Aorta (tissue), 5 donors: Measurements from ENCODE around the gene KRT40. TPM values are rescaled to one million over a fixed set of nuclear protein-coding genes. Genes with fewer than 3 reads are reported as not detected.

Experiments
- ATAC-seq: fragments of 200-7000 bp; cut with Tn5 transposase; one replicate; pipeline ENCODE4 v1.9.1; 2022; ENCODE audit warnings: moderate library complexity; ENCODE audit not compliant: low FRiP score
- DNase-seq, 2 donors: peaks; one replicate each; pipeline ENCODE4 v3.0.0-alpha.2; 2020
- H3K27ac ChIP-seq, 2 donors: one replicate each; pipeline ENCODE4 v1.5.1; 2013; ENCODE audit warnings: low read length in 2 of 2, mild to moderate bottlenecking in 2 of 2, moderate library complexity in 2 of 2, control low read depth in 1 of 2, inconsistent platforms in 1 of 2, low read depth in 1 of 2
- H3K27me3 ChIP-seq, 2 donors: one replicate each; pipeline ENCODE4 v1.6.1; 2013; ENCODE audit warnings: control low read depth in 1 of 2, low read length in 1 of 2, mild to moderate bottlenecking in 1 of 2, moderate library complexity in 1 of 2; ENCODE audit not compliant: insufficient read depth in 2 of 2, control insufficient read depth in 1 of 2
- H3K36me3 ChIP-seq, 2 donors: one replicate each; pipeline ENCODE4 v1.6.1; 2013; ENCODE audit warnings: control low read depth in 1 of 2, low read length in 1 of 2, mild to moderate bottlenecking in 1 of 2; ENCODE audit not compliant: insufficient read depth in 2 of 2, control insufficient read depth in 1 of 2
- H3K4me1 ChIP-seq, 2 donors: one replicate each; pipeline ENCODE4 v1.6.1; 2013; ENCODE audit warnings: low read length in 2 of 2, control low read depth in 1 of 2, mild to moderate bottlenecking in 1 of 2, moderate library complexity in 1 of 2; ENCODE audit not compliant: insufficient read depth in 2 of 2, control insufficient read depth in 1 of 2
- H3K4me3 ChIP-seq, 2 donors: one replicate each; pipeline ENCODE4 v1.5.1; 2013; ENCODE audit warnings: low read length in 2 of 2, control low read depth in 1 of 2, mild to moderate bottlenecking in 1 of 2
- H3K9me3 ChIP-seq: one replicate; pipeline ENCODE4 v1.6.1; 2013; ENCODE audit warnings: mild to moderate bottlenecking, low read length; ENCODE audit not compliant: control insufficient read depth
- WGBS, 2 donors: extraction: QIAGEN DNeasy Blood & Tissue Kit; methylation state at CpG; one replicate each; pipeline ENCODE4 v1.1.7; 2013; 5-methylcytosine and 5-hydroxymethylcytosine counted together
- intact Hi-C, 2 donors: fragments of 100-400 bp; cut with DNase I; formaldehyde crosslinking; loops; one replicate each; pipeline versions ENCODE4 v1.14.2 to v1.15.0; 2022
- long read RNA-seq, 2 donors: library from polyadenylated mRNA; unstranded; transcript quantifications; one replicate each; pipeline ENCODE4 v2.0.0, GENCODE V29; 2020 to 2021
- polyA plus RNA-seq, 2 donors: library from polyadenylated mRNA; stranded (reverse); fragments of 200-250 nt; gene quantifications; one replicate each; pipeline ENCODE4 v1.2.3, GENCODE V29; 2013
- total RNA-seq, 2 donors: library from RNA; stranded (reverse); fragmentation: NEBNext Ultra II Directional; extraction: Animal tissue kit (Norgen Biotek cat#: 25700); gene quantifications; one replicate each; pipeline ENCODE4 v1.2.1, GENCODE V29; 2021
- donor health status: healthy with polysubstance abuse.
- donor health status: Bipolar disorder and iron deficiency.
- donor health status: DM: no; HTN: no; CAD: no.
- donor health status: DM: no; HTN: no; CAD: no.
- donor health status: DM: yes; HTN: yes; CAD: no.

The KRT40 gene
- total RNA-seq (not detected), polyA plus RNA-seq (not detected)
- long read RNA-seq, donor 1 = 0 reads
- long read RNA-seq, donor 2 = 0 reads

DNA sequence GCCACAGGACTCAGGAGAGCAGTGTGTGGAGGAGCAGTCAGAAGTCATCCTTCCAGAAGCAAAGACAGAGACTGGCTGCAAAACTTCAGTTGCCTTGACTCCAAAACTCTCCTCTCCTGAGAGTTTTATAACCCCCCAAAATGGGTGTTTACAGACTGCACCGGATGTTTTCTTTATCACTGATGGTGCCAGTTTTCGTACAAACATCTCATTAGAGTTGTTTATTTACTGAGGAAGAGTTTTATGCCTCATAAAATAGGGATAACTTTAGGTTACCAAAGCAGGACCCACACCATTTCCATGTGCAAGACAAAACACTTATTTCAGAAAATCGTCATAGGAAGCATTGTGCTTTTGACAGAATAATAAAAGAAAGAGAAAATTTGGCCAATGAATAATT is at the start of gene KRT40:
Gene KRT40 (minus strand): TSS at position 101 of the 400 bp plus-strand sequence. CDS start 53 bp downstream, at position 48.
- Histone ChIP-seq H3K36me3 (no peaks in the 10 kb centered on the region), H3K27me3 (peaks cover 0 to 2% of the 10 kb centered on the region in 2 donors), H3K27ac (no peak within 1 kb of the TSS), H3K4me1 (no peaks in the 10 kb centered on the region), H3K4me3 (no peak within 1 kb of the TSS), H3K9me3 (no peaks in the 10 kb centered on the region)
- ATAC-seq = no peak
- DNase-seq = no peak
- intact Hi-C loops = no loop called here
- 34 to 36% methylated on average over 3 of the region's 3 CpGs for WGBS, 2 donors

- WGBS, 2 donors = 79 to 83% methylated on average over 12 of the region's 12 CpGs
- no peak for ATAC-seq
- intact Hi-C loops = no loop called here
These were observed 45.6 kb upstream of the KRT40 start, which contains the start of gene KRTAP1-4 for GRCh38 chr17:41029633-41030245. Gene KRTAP1-4 (minus strand): TSS chr17:41030195. CDS start chr17:41030078, 117 bp downstream.

DNA sequence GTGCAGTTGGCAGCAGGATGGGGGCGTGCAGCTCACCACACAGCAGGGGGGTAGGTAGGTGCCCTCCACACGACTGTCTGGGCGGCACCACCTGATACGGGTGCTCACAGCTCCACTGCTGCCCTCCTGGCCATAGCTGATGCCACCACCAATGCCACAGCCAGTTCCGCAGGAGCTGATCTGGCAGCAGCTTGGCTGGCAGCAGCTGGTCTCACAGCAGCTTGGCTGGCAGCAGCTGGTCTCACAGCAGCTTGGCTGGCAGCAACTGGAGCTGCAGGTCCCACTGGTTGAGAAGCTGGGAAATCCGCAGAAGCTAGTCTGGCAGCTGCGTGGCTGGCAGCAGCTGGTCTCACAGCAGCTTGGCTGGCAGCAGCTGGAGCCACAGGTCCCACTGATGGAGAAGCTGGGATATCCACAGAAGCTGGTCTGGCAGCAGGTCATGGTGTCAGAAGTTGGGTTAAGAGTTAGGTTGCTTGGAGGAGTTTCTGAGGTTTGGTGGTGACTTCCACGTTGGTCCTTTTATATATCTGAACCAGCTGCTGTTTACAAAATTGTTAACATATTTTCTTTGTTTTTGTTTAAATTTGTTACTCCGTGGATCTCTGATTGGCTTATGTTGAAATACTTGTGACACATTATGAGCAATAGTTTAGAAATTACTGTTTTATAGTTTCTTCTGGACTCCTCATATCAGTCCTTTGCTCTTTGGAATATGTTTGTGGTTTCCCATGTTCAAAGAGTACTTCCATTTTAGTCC is 42.8 kb upstream of the KRT40 start, which contains the start of gene KRTAP1-5:
Gene KRTAP1-5 (minus strand): TSS at position 494 of the 757 bp plus-strand sequence. CDS start 53 bp downstream, at position 441.
- no peaks in the 10 kb centered on the region for H3K27me3 ChIP-seq
- H3K36me3 ChIP-seq = no peaks in the 10 kb centered on the region
- DNase-seq = no peak
- no peaks in the 10 kb centered on the region for H3K9me3 ChIP-seq
- H3K4me1 ChIP-seq = no peaks in the 10 kb centered on the region
- no peak within 1 kb of the TSS for H3K4me3 ChIP-seq
- no peak for ATAC-seq
- WGBS, 2 donors = 44 to 54% methylated on average over 9 of the region's 9 CpGs
- intact Hi-C loops = no loop called here
- H3K27ac ChIP-seq = no peak within 1 kb of the TSS

More at GRCh38 chr17:41029633-41030245, 45.6 kb upstream of the KRT40 start, which contains the start of gene KRTAP1-4:
- DNase-seq = no peak
- Histone ChIP-seq H3K27me3 (no peaks in the 10 kb centered on the region), H3K9me3 (no peaks in the 10 kb centered on the region), H3K36me3 (no peaks in the 10 kb centered on the region), H3K4me3 (no peak within 1 kb of the TSS), H3K27ac (no peak within 1 kb of the TSS), H3K4me1 (no peaks in the 10 kb centered on the region)

- no peak overlapping the region for H3K4me3 ChIP-seq
- H3K27ac ChIP-seq = no peak overlapping the region
- no peaks in the 10 kb centered on the region for H3K27me3 ChIP-seq
- H3K4me1 ChIP-seq = no peaks in the 10 kb centered on the region
- H3K36me3 ChIP-seq = no peaks in the 10 kb centered on the region
- ATAC-seq = no peak
- DNase-seq = no peak
- H3K9me3 ChIP-seq = no peaks in the 10 kb centered on the region
- 44 to 51% methylated on average over 3 of the region's 3 CpGs for WGBS, 2 donors
- intact Hi-C loops = no loop called here
These were observed 40.6 kb upstream of the KRT40 start for GRCh38 chr17:41024697-41025096.

DNA sequence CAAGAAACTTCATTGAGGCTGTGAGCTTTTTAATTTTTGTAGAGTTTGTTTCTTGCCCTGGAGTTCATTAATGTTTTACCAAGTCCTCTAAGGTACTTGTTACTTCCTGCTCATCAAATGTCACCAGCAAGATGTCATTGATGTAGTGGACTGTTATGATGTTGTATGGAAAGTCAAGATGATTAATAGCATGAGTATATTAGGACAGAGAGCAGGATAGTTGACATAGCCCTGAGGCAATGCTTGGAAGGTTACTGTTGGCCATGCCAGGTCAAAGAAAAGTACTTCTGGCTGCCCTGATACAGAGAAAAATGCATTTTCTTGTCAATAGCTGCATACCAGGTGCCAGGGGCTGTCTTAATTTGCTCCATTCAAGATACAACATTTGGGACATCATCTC is 36.2 kb upstream of the KRT40 start:
- ATAC-seq = no peak
- no peaks in the 10 kb centered on the region for H3K27me3 ChIP-seq
- no peaks in the 10 kb centered on the region for H3K36me3 ChIP-seq
- intact Hi-C loops = no loop called here
- DNase-seq = no peak
- no peak overlapping the region for H3K27ac ChIP-seq
- no peaks in the 10 kb centered on the region for H3K4me1 ChIP-seq
- H3K4me3 ChIP-seq = no peak overlapping the region
- peaks cover 2% of the 10 kb centered on the region for H3K9me3 ChIP-seq

DNA sequence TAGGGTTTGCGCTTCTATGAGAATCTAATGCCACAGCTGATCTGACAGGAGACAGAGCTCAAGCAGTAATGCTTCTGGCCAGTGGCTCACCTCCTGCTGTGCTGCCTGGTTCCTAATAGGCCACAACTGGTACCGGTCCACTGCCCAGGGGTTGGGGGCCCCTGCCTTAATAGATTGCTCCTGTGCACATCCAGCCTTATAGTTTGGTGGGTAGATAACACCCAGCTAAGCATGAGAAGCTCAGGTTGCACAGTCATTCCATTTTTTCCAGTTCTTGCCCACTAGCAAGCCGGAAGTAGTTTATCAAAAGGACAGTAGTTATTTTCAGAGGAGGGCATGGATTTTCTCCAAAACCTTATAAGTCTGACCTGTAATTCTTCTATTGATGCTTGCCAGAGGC is 35.3 kb upstream of the KRT40 start:
- no peaks in the 10 kb centered on the region for H3K4me1 ChIP-seq
- peaks cover 2% of the 10 kb centered on the region for H3K9me3 ChIP-seq
- 80 to 91% methylated on average over 3 of the region's 3 CpGs for WGBS, 2 donors
- no peak overlapping the region for H3K27ac ChIP-seq
- DNase-seq = no peak
- no peak for ATAC-seq
- H3K27me3 ChIP-seq = no peaks in the 10 kb centered on the region
- intact Hi-C loops = no loop called here
- H3K4me3 ChIP-seq = no peak overlapping the region
- no peaks in the 10 kb centered on the region for H3K36me3 ChIP-seq

DNA sequence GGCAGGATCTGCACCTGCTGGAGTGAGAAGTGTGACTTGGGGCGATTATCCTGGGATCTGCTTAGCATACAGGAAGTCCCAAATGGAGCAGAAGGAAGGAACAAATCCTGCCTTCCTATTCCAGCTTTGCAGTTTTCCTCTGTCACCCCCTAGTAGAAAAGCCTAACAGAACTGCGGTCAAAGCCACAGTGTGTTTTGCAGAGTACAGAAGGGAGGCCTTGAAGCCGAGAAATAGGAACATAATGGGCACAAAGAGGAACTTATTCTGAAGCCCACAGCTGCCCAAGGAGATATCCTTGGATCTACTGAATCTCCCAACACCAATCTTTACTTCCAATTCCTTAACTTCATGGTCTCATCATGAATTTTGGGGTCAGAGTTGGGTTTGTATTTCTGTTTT is 34.4 kb upstream of the KRT40 start:
- Histone ChIP-seq H3K27me3 (no peaks in the 10 kb centered on the region), H3K36me3 (no peaks in the 10 kb centered on the region), H3K4me1 (no peaks in the 10 kb centered on the region), H3K9me3 (peaks cover 2% of the 10 kb centered on the region), H3K4me3 (no peak overlapping the region), H3K27ac (no peak overlapping the region)
- no peak for DNase-seq
- WGBS, 2 donors = 76 to 85% methylated on average over 3 of the region's 3 CpGs
- intact Hi-C loops = no loop called here
- no peak for ATAC-seq

- ATAC-seq (no peak), DNase-seq (no peak)
- no peak overlapping the region for H3K4me3 ChIP-seq
- no peaks in the 10 kb centered on the region for H3K36me3 ChIP-seq
- H3K27ac ChIP-seq = no peak overlapping the region
- H3K27me3 ChIP-seq = no peaks in the 10 kb centered on the region
- 80 to 84% methylated on average over 13 of the region's 13 CpGs for WGBS, 2 donors
- no peaks in the 10 kb centered on the region for H3K4me1 ChIP-seq
- intact Hi-C loops = no loop called here
- peaks cover 2% of the 10 kb centered on the region for H3K9me3 ChIP-seq
These were observed 32.6 kb upstream of the KRT40 start for GRCh38 chr17:41016578-41017215.
